Panc1 (cell line): ENCODE results near the gene GCC2. TPM values are rescaled to one million over a fixed set of nuclear protein-coding genes. Genes with fewer than 3 reads are reported as not detected.

Source experiments
- ATAC-seq: fragments of 200-7000 bp; cut with Tn5 transposase; 2 replicates; pipeline ENCODE4 v1.9.1; 2020; ENCODE audit warnings: mild to moderate bottlenecking, moderate library complexity
- BruUV-seq: library from RNA; stranded (reverse); fragments of 400-500 nt; replicated peaks from 2 replicates; lab custom pipeline; 2021; lab: Mats Ljungman, UMichigan
- CTCF ChIA-PET: fragments of 300-600 bp; sonication (Branson Sonifier 250); formaldehyde crosslinking; loops from one replicate; lab custom pipeline; 2022; ENCODE audit warnings: antibody characterized with exemption; lab: Charles Lee
- POLR2A ChIA-PET: fragments of 300-600 bp; sonication (Branson Sonifier 250); formaldehyde crosslinking; loops from one replicate; lab custom pipeline; 2022; ENCODE audit warnings: antibody characterized with exemption; lab: Charles Lee
- DNase-seq: peaks from one replicate; pipeline ENCODE4 v3.0.0-alpha.2; 2010; ENCODE audit warnings: low read depth, low spot score
- H3K27ac ChIP-seq: 2 replicates; pipeline ENCODE4 v1.5.1; 2011; ENCODE audit warnings: mild to moderate bottlenecking, low read length, inconsistent platforms
- H3K27me3 ChIP-seq: fragments of 200-500 bp; sonication (Bioruptor generic); 2 replicates; pipeline ENCODE4 v1.6.0; 2014; ENCODE audit warnings: low read length, inconsistent platforms; ENCODE audit not compliant: control insufficient read depth, insufficient read depth
- H3K36me3 ChIP-seq: fragments of 200-500 bp; sonication (Bioruptor generic); 2 replicates; pipeline ENCODE4 v1.5.1; 2014; ENCODE audit warnings: inconsistent platforms, mild to moderate bottlenecking, low read length, moderate library complexity; ENCODE audit not compliant: control insufficient read depth, insufficient read depth
- H3K4me1 ChIP-seq: 2 replicates; pipeline ENCODE4 v1.5.1; 2011; ENCODE audit warnings: inconsistent platforms, mild to moderate bottlenecking, low read length, moderate library complexity; ENCODE audit not compliant: control insufficient read depth, insufficient read depth
- H3K4me3 ChIP-seq, 2 experiments: 2 replicates each; pipeline ENCODE4 v1.5.1; 2011 to 2012; ENCODE audit warnings: low read depth in 2 of 2, low read length in 2 of 2, mild to moderate bottlenecking in 2 of 2, inconsistent platforms in 1 of 2, moderate library complexity in 1 of 2
- H3K9me3 ChIP-seq: fragments of 200-500 bp; sonication (Bioruptor generic); 2 replicates; pipeline ENCODE4 v1.5.1; 2014; ENCODE audit warnings: low read depth, mild to moderate bottlenecking, inconsistent platforms, low read length, moderate library complexity; ENCODE audit not compliant: control insufficient read depth, insufficient read depth
- CTCF ChIP-seq: fragments of 450-650 bp; IDR thresholded peaks from 2 replicates; pipeline ENCODE4 v1.5.1; 2017; ENCODE audit warnings: mild to moderate bottlenecking
- POLR2AphosphoS5 ChIP-seq: IDR thresholded peaks from 2 replicates; pipeline ENCODE4 v1.6.1; 2012; ENCODE audit warnings: mild to moderate bottlenecking, low read depth, low read length, moderate library complexity
- REST ChIP-seq, 2 experiments: IDR thresholded peaks; 2 replicates each; pipeline ENCODE4 v1.6.1; 2011 to 2012; ENCODE audit warnings: low read depth in 2 of 2, control low read depth in 1 of 2, low read length in 1 of 2, mild to moderate bottlenecking in 1 of 2, moderate library complexity in 1 of 2; ENCODE audit not compliant: insufficient read depth in 1 of 2
- SIN3A ChIP-seq: IDR thresholded peaks from 2 replicates; pipeline ENCODE4 v1.6.1; 2012; ENCODE audit warnings: low read depth, mild to moderate bottlenecking, low read length, moderate library complexity, borderline replicate concordance; ENCODE audit not compliant: insufficient read depth
- TCF7L2 ChIP-seq: IDR thresholded peaks from 2 replicates; pipeline ENCODE4 v1.6.1; 2011; ENCODE audit warnings: mild to moderate bottlenecking, low read depth, low read length, inconsistent platforms
- in situ Hi-C: cut with HindIII; loops from 2 replicates; pipeline ENCODE4 v1.10.0; 2016; ENCODE audit warnings: low sequenced_read_pairs, low pct_unique_long_range_greater_than_20kb
- intact Hi-C: fragments of 100-400 bp; cut with micrococcal nuclease; formaldehyde crosslinking; loops from one replicate; pipeline ENCODE4 v1.10.0; 2022; ENCODE audit not compliant: unreplicated experiment
- total RNA-seq: library from RNA; stranded (reverse); gene quantifications from one replicate; pipeline ENCODE4 v1.2.1, GENCODE V29; 2021; ENCODE audit not compliant: unreplicated experiment

Gene GCC2
- total RNA-seq, 1 experiment from 2014 or later = 23.4 TPM

GRCh38 chr2:108547606-108548005 is 98.6 kb downstream of the GCC2 start:
- H3K4me3 ChIP-seq = no peak overlapping the region
- no peaks in the 10 kb centered on the region for H3K9me3 ChIP-seq
- ChIA-PET POLR2A (no interaction called here), CTCF (no interaction called here)
- intact Hi-C loops = no loop called here
- ATAC-seq (no peak), DNase-seq (no peak)
- H3K27me3 ChIP-seq = no peaks in the 10 kb centered on the region
- H3K36me3 ChIP-seq = no peaks in the 10 kb centered on the region
- no TSS peak for BruUV-seq
- in situ Hi-C loops = no loop called here
- no peak overlapping the region for H3K27ac ChIP-seq
- H3K4me1 ChIP-seq = peaks cover 2% of the 10 kb centered on the region; the same call in 1 of the 2 replicates
- no peak for TF ChIP-seq TCF7L2
- no peak for TF ChIP-seq REST (IDR thresholded peaks at IDR 0.05; ENCODE audit: insufficient read depth in 1 of 2, low read depth in 2 of 2, low read length in 1 of 2)
- TF ChIP-seq SIN3A = no peak
- TF ChIP-seq POLR2AphosphoS5 = no peak
- TF ChIP-seq CTCF = no peak

- POLR2A ChIA-PET = no interaction called here
- Histone ChIP-seq H3K27ac (no peak overlapping the region), H3K4me1 (peaks cover 2% of the 10 kb centered on the region; the same call in 1 of the 2 replicates), H3K27me3 (no peaks in the 10 kb centered on the region), H3K4me3 (no peak overlapping the region), H3K36me3 (no peaks in the 10 kb centered on the region), H3K9me3 (no peaks in the 10 kb centered on the region)
- TF ChIP-seq CTCF (no peak), TCF7L2 (no peak), REST (IDR thresholded peaks at IDR 0.05; ENCODE audit: insufficient read depth in 1 of 2, low read depth in 2 of 2, low read length in 1 of 2) (no peak), POLR2AphosphoS5 (no peak), SIN3A (no peak)
- in situ Hi-C loops (no loop called here), intact Hi-C loops (no loop called here)
- CTCF ChIA-PET = interaction anchor here (0.8 kb wide), 1 partner anchor 26 kb away, joined by 11 read pairs; no protein-coding TSS in a partner anchor
- ATAC-seq (no peak), DNase-seq (no peak)
- TSS peak; percentile 31 for BruUV-seq
Observed at GRCh38 chr2:108548208-108549003, 99.4 kb downstream of the GCC2 start.
